SK-N-SH treated with all-trans-retinoic acid at 6 μM for 48 hours (cell line): ENCODE results near the gene TTC28.

Experiments used
- ATAC-seq: fragments of 200-7000 bp; cut with Tn5 transposase; 3 replicates; pipeline ENCODE4 v1.9.1; 2020; ENCODE audit warnings: mild to moderate bottlenecking, moderate library complexity
- ARNTL ChIP-seq: fragments of 450-650 bp; formaldehyde crosslinking; IDR thresholded peaks from 2 replicates; pipeline ENCODE4 v1.5.0; 2020; ENCODE audit warnings: low read depth, mild to moderate bottlenecking, moderate library complexity, borderline replicate concordance
- BACH2 ChIP-seq: fragments of 250-450 bp; sonication (Bioruptor Pico); IDR thresholded peaks from 2 replicates; pipeline ENCODE4 v1.9.0; 2021; ENCODE audit warnings: mild to moderate bottlenecking, borderline replicate concordance
- CREB5 ChIP-seq: fragments of 250-450 bp; sonication (Bioruptor Pico); IDR thresholded peaks from 2 replicates; pipeline ENCODE4 v1.5.1; 2020; ENCODE audit warnings: low read depth, mild to moderate bottlenecking, moderate library complexity
- CSDC2 ChIP-seq: fragments of 250-450 bp; sonication (Bioruptor Pico); IDR thresholded peaks from 2 replicates; pipeline ENCODE4 v1.5.0; 2020; ENCODE audit warnings: mild to moderate bottlenecking, moderate library complexity
- CSRNP3 ChIP-seq: fragments of 250-450 bp; sonication (Bioruptor Pico); IDR thresholded peaks from 2 replicates; pipeline ENCODE4 v1.5.1; 2021; ENCODE audit warnings: mild to moderate bottlenecking, moderate library complexity
- GLIS3 ChIP-seq: fragments of 250-450 bp; sonication (Bioruptor Pico); IDR thresholded peaks from 2 replicates; pipeline ENCODE4 v1.5.0; 2020; ENCODE audit warnings: mild to moderate bottlenecking, moderate library complexity
- PATZ1 ChIP-seq: fragments of 250-450 bp; sonication (Bioruptor Pico); IDR thresholded peaks from 2 replicates; pipeline ENCODE4 v1.8.0; 2020; ENCODE audit warnings: mild to moderate bottlenecking, moderate library complexity, borderline replicate concordance
- PPARA ChIP-seq: fragments of 250-450 bp; sonication (Bioruptor Pico); IDR thresholded peaks from 2 replicates; pipeline ENCODE4 v1.5.0; 2020; ENCODE audit warnings: mild to moderate bottlenecking, borderline replicate concordance
- RARB ChIP-seq: fragments of 250-450 bp; sonication (Bioruptor Pico); IDR thresholded peaks from 2 replicates; pipeline ENCODE4 v1.8.0; 2021; ENCODE audit warnings: mild to moderate bottlenecking, moderate library complexity
- SNAI2 ChIP-seq: fragments of 250-450 bp; sonication (Bioruptor Pico); IDR thresholded peaks from 2 replicates; pipeline ENCODE4 v1.5.0; 2020; ENCODE audit warnings: mild to moderate bottlenecking, moderate library complexity
- TOX ChIP-seq: fragments of 250-450 bp; sonication (Bioruptor Pico); IDR thresholded peaks from 2 replicates; pipeline ENCODE4 v1.8.0; 2021; ENCODE audit warnings: mild to moderate bottlenecking, moderate library complexity, borderline replicate concordance
- ZC3H10 ChIP-seq: fragments of 250-450 bp; sonication (Bioruptor Pico); IDR thresholded peaks from 2 replicates; pipeline ENCODE4 v1.5.1; 2021; ENCODE audit warnings: mild to moderate bottlenecking, moderate library complexity
- ZFP3 ChIP-seq: fragments of 250-450 bp; sonication (Bioruptor Pico); IDR thresholded peaks from 2 replicates; pipeline ENCODE4 v1.5.0; 2020; ENCODE audit warnings: mild to moderate bottlenecking, moderate library complexity
- ZFP30 ChIP-seq: fragments of 450-650 bp; formaldehyde crosslinking; IDR thresholded peaks from 2 replicates; pipeline ENCODE4 v1.5.0; 2022; ENCODE audit warnings: mild to moderate bottlenecking, moderate library complexity
- ZNF565 ChIP-seq: fragments of 450-650 bp; formaldehyde crosslinking; conservative IDR thresholded peaks from 2 replicates; pipeline ENCODE4 v1.5.0; 2020; ENCODE audit warnings: low read depth, mild to moderate bottlenecking, moderate library complexity
- ZNF70 ChIP-seq: fragments of 450-650 bp; formaldehyde crosslinking; IDR thresholded peaks from 2 replicates; pipeline ENCODE4 v1.5.0; 2020; ENCODE audit warnings: mild to moderate bottlenecking, moderate library complexity
- ZNF8 ChIP-seq: fragments of 450-650 bp; formaldehyde crosslinking; IDR thresholded peaks from 2 replicates; pipeline ENCODE4 v1.5.0; 2020; ENCODE audit warnings: mild to moderate bottlenecking, moderate library complexity
- TF ChIP-seq, protein P1 (sequence below): fragments of 250-450 bp; sonication (Bioruptor Pico); IDR thresholded peaks from 2 replicates; pipeline ENCODE4 v1.5.0; 2020; ENCODE audit warnings: mild to moderate bottlenecking, moderate library complexity

Gene TTC28

GRCh38 chr22:28450109-28450508, 229.5 kb downstream of the TTC28 start:
- no peak for ATAC-seq
- no peak for TF ChIP-seq BACH2 (CRISPR knock-in tag)

DNA sequence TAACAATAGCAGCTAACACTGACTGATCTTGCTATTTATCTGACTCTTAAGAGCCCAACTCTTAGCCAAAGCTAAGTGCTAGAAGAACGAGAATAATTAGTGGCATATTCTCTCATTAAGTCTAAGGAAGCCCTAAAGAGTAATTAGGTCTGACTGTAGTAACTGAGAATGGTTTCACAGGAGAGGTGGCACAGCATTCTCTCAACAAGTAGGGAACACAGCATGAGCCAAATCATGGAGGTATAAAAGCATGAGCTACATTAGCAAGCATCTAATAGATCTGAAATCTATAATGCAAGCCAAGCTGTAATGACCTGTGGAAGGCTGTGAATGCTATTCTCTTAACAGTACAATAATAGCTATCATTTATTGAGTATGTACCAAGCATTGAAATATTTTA, 230.6 kb downstream of the TTC28 start:
- TF ChIP-seq CSDC2 (no peak), TOX (CRISPR knock-in tag) (no peak), GLIS3 (no peak), ZC3H10 (CRISPR knock-in tag) (no peak)
- ATAC-seq = no peak

- TF ChIP-seq CSDC2 = no peak
- no peak for TF ChIP-seq BACH2 (CRISPR knock-in tag)
- no peak for TF ChIP-seq RARB (CRISPR knock-in tag)
- TF ChIP-seq ZC3H10 (CRISPR knock-in tag) = no peak
- no peak for TF ChIP-seq PPARA (CRISPR knock-in tag)
- TF ChIP-seq PATZ1 (CRISPR knock-in tag) = no peak
- no peak for TF ChIP-seq ZNF8
- TF ChIP-seq ARNTL (CRISPR knock-in tag) = no peak
- TF ChIP-seq ZFP30 (CRISPR knock-in tag) = no peak
- TF ChIP-seq SNAI2 (CRISPR knock-in tag) = no peak
- TF ChIP-seq, protein P1, sequence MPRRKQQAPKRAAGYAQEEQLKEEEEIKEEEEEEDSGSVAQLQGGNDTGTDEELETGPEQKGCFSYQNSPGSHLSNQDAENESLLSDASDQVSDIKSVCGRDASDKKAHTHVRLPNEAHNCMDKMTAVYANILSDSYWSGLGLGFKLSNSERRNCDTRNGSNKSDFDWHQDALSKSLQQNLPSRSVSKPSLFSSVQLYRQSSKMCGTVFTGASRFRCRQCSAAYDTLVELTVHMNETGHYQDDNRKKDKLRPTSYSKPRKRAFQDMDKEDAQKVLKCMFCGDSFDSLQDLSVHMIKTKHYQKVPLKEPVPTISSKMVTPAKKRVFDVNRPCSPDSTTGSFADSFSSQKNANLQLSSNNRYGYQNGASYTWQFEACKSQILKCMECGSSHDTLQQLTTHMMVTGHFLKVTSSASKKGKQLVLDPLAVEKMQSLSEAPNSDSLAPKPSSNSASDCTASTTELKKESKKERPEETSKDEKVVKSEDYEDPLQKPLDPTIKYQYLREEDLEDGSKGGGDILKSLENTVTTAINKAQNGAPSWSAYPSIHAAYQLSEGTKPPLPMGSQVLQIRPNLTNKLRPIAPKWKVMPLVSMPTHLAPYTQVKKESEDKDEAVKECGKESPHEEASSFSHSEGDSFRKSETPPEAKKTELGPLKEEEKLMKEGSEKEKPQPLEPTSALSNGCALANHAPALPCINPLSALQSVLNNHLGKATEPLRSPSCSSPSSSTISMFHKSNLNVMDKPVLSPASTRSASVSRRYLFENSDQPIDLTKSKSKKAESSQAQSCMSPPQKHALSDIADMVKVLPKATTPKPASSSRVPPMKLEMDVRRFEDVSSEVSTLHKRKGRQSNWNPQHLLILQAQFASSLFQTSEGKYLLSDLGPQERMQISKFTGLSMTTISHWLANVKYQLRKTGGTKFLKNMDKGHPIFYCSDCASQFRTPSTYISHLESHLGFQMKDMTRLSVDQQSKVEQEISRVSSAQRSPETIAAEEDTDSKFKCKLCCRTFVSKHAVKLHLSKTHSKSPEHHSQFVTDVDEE (CRISPR knock-in tag) = no peak
- TF ChIP-seq ZNF70 = no peak
- TF ChIP-seq ZFP3 (CRISPR knock-in tag) = no peak
- no peak for TF ChIP-seq CSRNP3 (CRISPR knock-in tag)
- no peak for ATAC-seq
Measured at GRCh38 chr22:28448625-28449024, 231.0 kb downstream of the TTC28 start.

- TF ChIP-seq, protein P1 (CRISPR knock-in tag) = no peak
- TF ChIP-seq CSDC2 = no peak
- TF ChIP-seq CREB5 (CRISPR knock-in tag) = no peak
- no peak for TF ChIP-seq ZC3H10 (CRISPR knock-in tag)
- TF ChIP-seq ZFP30 (CRISPR knock-in tag) = no peak
- no peak for TF ChIP-seq ZNF565 (CRISPR knock-in tag)
- TF ChIP-seq PATZ1 (CRISPR knock-in tag) = no peak
- TF ChIP-seq BACH2 (CRISPR knock-in tag) = no peak
- TF ChIP-seq GLIS3 = no peak
- no peak for ATAC-seq
Measured at GRCh38 chr22:28444659-28445058, 235.0 kb downstream of the TTC28 start.
